ENCODE measurements around the gene ZNF354C. TPM values are rescaled to one million over a fixed set of nuclear protein-coding genes. Genes with fewer than 3 reads are reported as not detected.
A peak's percentile ranks its signal among the peaks of the same experiment; 100 is the strongest.

The ZNF354C gene
- total and polyA plus RNA-seq, 12 donors: 1.4 to 7.7 (median 3.3) TPM

- intact Hi-C loops (cut with DNase I): no loop called here
- no peaks in the 10 kb centered on the region for H3K4me1 ChIP-seq (replicated peaks in 1 of 2)
- no peak for TF ChIP-seq POLR2A (IDR thresholded peaks at IDR 0.05)
- no peak for TF ChIP-seq CTCF (IDR thresholded peaks at IDR 0.05)
- 70 to 87% (median 83%) methylated on average over 6 to 14 of the region's 14 CpGs for WGBS, 4 donors
- no peak overlapping the region for H3K27ac ChIP-seq
- peaks cover 0 to 12% of the 10 kb centered on the region in 2 donors for H3K36me3 ChIP-seq (replicated peaks in 1 of 2)
- H3K4me3 ChIP-seq: no peak overlapping the region
- no peaks in the 10 kb centered on the region for H3K27me3 ChIP-seq
- peak in 1 of 7 donors; percentile 4 for DNase-seq
- H3K9me3 ChIP-seq (replicated peaks in 1 of 3): no peaks in the 10 kb centered on the region
These were observed 68.8 kb downstream of the ZNF354C start for GRCh38 chr5:179128976-179129375.

GRCh38 chr5:179129607-179130071 is 69.5 kb downstream of the ZNF354C start:
- no peak for DNase-seq
- intact Hi-C loops (cut with DNase I): no loop called here
- Histone ChIP-seq H3K4me1 (replicated peaks in 1 of 2) (no peaks in the 10 kb centered on the region), H3K27me3 (no peaks in the 10 kb centered on the region), H3K9me3 (replicated peaks in 1 of 3) (no peaks in the 10 kb centered on the region), H3K27ac (no peak overlapping the region), H3K4me3 (no peak overlapping the region), H3K36me3 (replicated peaks in 1 of 2) (peaks cover 0 to 12% of the 10 kb centered on the region in 2 donors)
- TF ChIP-seq CTCF (IDR thresholded peaks at IDR 0.05) (no peak), POLR2A (IDR thresholded peaks at IDR 0.05) (no peak)
- WGBS, 4 donors: 71 to 91% (median 82%) methylated on average over 8 to 18 of the region's 18 CpGs

GRCh38 chr5:179130101-179130681 is 70.0 kb downstream of the ZNF354C start:
- peak in 1 of 7 donors; percentile 5 for DNase-seq
- Histone ChIP-seq H3K27ac (no peak overlapping the region), H3K9me3 (replicated peaks in 1 of 3) (no peaks in the 10 kb centered on the region), H3K36me3 (replicated peaks in 1 of 2) (peaks cover 0 to 8% of the 10 kb centered on the region in 2 donors), H3K4me3 (no peak overlapping the region), H3K4me1 (replicated peaks in 1 of 2) (no peaks in the 10 kb centered on the region), H3K27me3 (no peaks in the 10 kb centered on the region)
- intact Hi-C loops (cut with DNase I): no loop called here
- WGBS, 4 donors: 81 to 93% (median 87%) methylated on average over 3 to 14 of the region's 14 CpGs
- no peak for TF ChIP-seq CTCF (IDR thresholded peaks at IDR 0.05)
- TF ChIP-seq POLR2A (IDR thresholded peaks at IDR 0.05): no peak

- H3K27ac ChIP-seq: no peak overlapping the region
- peaks cover 0 to 8% of the 10 kb centered on the region in 2 donors for H3K36me3 ChIP-seq (replicated peaks in 1 of 2)
- 78 to 88% (median 84%) methylated on average over 10 of the region's 10 CpGs for WGBS, 4 donors
- no peaks in the 10 kb centered on the region for H3K27me3 ChIP-seq
- no peak for TF ChIP-seq POLR2A (IDR thresholded peaks at IDR 0.05)
- TF ChIP-seq CTCF (IDR thresholded peaks at IDR 0.05): no peak
- DNase-seq: no peak
- no peaks in the 10 kb centered on the region for H3K9me3 ChIP-seq (replicated peaks in 1 of 3)
- no peaks in the 10 kb centered on the region for H3K4me1 ChIP-seq (replicated peaks in 1 of 2)
- intact Hi-C loops (cut with DNase I): no loop called here
- H3K4me3 ChIP-seq: no peak overlapping the region
These were observed 71.2 kb downstream of the ZNF354C start for GRCh38 chr5:179131321-179131835.
